ENCODE measurements around the gene WDR27.

- TF ChIP-seq CTCF (IDR thresholded peaks at IDR 0.05; ENCODE audit: insufficient read depth, low read length, poor library complexity, severe bottlenecking) (no peak), EZH2phosphoT487 (conservative IDR thresholded peaks at IDR 0.05; ENCODE audit: low read length) (no peak)
These were observed 78.5 kb downstream of the WDR27 start for GRCh38 chr6:169623343-169623742.
